ENCODE measurements around the gene GPBAR1.

- TF ChIP-seq MYC (IDR thresholded peaks at IDR 0.05; ENCODE audit: low read depth, low read length) (no peak), MYC (CRISPR knock-in tag; IDR thresholded peaks at IDR 0.05; ENCODE audit: borderline replicate concordance, low read depth) (no peak), HSF4 (CRISPR knock-in tag; IDR thresholded peaks at IDR 0.05; ENCODE audit: borderline replicate concordance) (no peak), NFIC (IDR thresholded peaks at IDR 0.05) (no peak), PBX2 (CRISPR knock-in tag; IDR thresholded peaks at IDR 0.05; ENCODE audit: low read depth) (no peak), PBX2 (tag; conservative IDR thresholded peaks at IDR 0.05; ENCODE audit: low read depth) (no peak), KLF16 (IDR thresholded peaks at IDR 0.05) (no peak), ZBTB2 (IDR thresholded peaks at IDR 0.05) (no peak), RBFOX2 (IDR thresholded peaks at IDR 0.05; ENCODE audit: low read depth, low read length) (no peak)
Observed at GRCh38 chr2:218260166-218260565, 649 bp upstream of the GPBAR1 start.

Data from K562 (cell line).